Heart right ventricle (tissue), 16 donors: Measurements from ENCODE around the gene TMEM91. TPM values are rescaled to one million over a fixed set of nuclear protein-coding genes. Genes with fewer than 3 reads are reported as not detected.
"Not testable (repeated sequence)": the region's sequence is repeated elsewhere in the genome, so short reads cannot be mapped to it uniquely, and the experiment has no call there.

ENCODE experiments used
- ATAC-seq, 8 donors: fragments of 200-7000 bp; cut with Tn5 transposase; one replicate each; pipeline ENCODE4 v1.9.1; 2020; ENCODE audit warnings: mild to moderate bottlenecking in 8 of 8, moderate library complexity in 8 of 8, moderate number of reproducible peaks in 1 of 8
- DNase-seq, 2 donors: peaks; one replicate each; pipeline ENCODE4 v3.0.0-alpha.2; 2020
- H3K27ac ChIP-seq, 10 donors: fragments of 200-600 bp; sonication (generic) in 2 of 10; one replicate each; pipeline versions ENCODE4 v1.5.0 to v1.8.0; 2020 to 2022; ENCODE audit warnings: mild to moderate bottlenecking in 3 of 10
- H3K27me3 ChIP-seq, 7 donors: fragments of 200-600 bp; one replicate each; pipeline ENCODE4 v1.8.0; 2021 to 2022; ENCODE audit warnings: mild to moderate bottlenecking in 2 of 7
- H3K36me3 ChIP-seq, 9 donors: fragments of 200-600 bp; sonication (generic) in 1 of 9; one replicate each; pipeline versions ENCODE4 v1.5.0 to v1.8.0; 2020 to 2022; ENCODE audit warnings: mild to moderate bottlenecking in 2 of 9
- H3K4me1 ChIP-seq, 9 donors: fragments of 200-600 bp; sonication (generic) in 1 of 9; one replicate each; pipeline versions ENCODE4 v1.5.0 to v1.8.0; 2020 to 2022; ENCODE audit warnings: mild to moderate bottlenecking in 4 of 9
- H3K4me3 ChIP-seq, 10 donors: fragments of 200-600 bp; sonication (generic) in 2 of 10; one replicate each; pipeline versions ENCODE4 v1.5.0 to v1.8.0; 2020 to 2022; ENCODE audit warnings: mild to moderate bottlenecking in 7 of 10, moderate library complexity in 2 of 10
- H3K9me3 ChIP-seq, 11 donors: fragments of 200-600 bp in 10 of 11; sonication (generic) in 2 of 11; one replicate each; pipeline versions ENCODE4 v1.5.0 to v1.8.0; 2013 to 2022; ENCODE audit warnings: mild to moderate bottlenecking in 2 of 11, control low read depth in 1 of 11, moderate library complexity in 1 of 11
- WGBS, 2 donors: extraction: QIAGEN DNeasy Blood & Tissue Kit; methylation state at CpG; one replicate each; pipeline ENCODE4 v1.1.7; 2013; ENCODE audit warnings: inconsistent platforms in 1 of 2; 5-methylcytosine and 5-hydroxymethylcytosine counted together
- intact Hi-C, 10 donors: fragments of 100-400 bp; cut with DNase I; formaldehyde crosslinking; loops; one replicate each; pipeline versions ENCODE4 v1.11.1 to v1.14.2; 2022
- polyA plus RNA-seq, 2 donors: library from polyadenylated mRNA; stranded (reverse); fragments of 200-250 nt; gene quantifications; one replicate each; pipeline ENCODE4 v1.2.3, GENCODE V29; 2013
- total RNA-seq, 10 donors: library from RNA; stranded (reverse); fragmentation: NEBNext Ultra II Directional in 3 of 10; extraction: Animal tissue kit (Norgen Biotek cat#: 25700) in 3 of 10; gene quantifications; one replicate each; pipeline versions ENCODE4 v1.2.1 to v1.2.4, GENCODE V29; 2021 to 2023
- TF ChIP-seq, protein P1 (sequence below), 9 donors: fragments of 200-600 bp; sonication (generic) in 2 of 9; IDR thresholded peaks; one replicate each; pipeline versions ENCODE4 v1.5.0 to v1.8.0; 2021 to 2022; ENCODE audit warnings: antibody characterized with exemption in 9 of 9, mild to moderate bottlenecking in 5 of 9, moderate library complexity in 1 of 9
- donor health status: Arrhythmogenic right ventricular cardiomyopathy.
- donor health status: ischemic (EF 13 %, LVEDD 7.1; RV severe dilation, severe dysfunction).
- donor health status: healthy with polysubstance abuse.
- donor health status: DM: no; HTN: yes; CAD: no.
- donor health status: DM: no; HTN: no; CAD: no.
- donor health status: ischemic (EF 25% LVEDD 6.9; RV normal size, moderate dysfunction).
- donor health status: ischemic (EF 25% LVEDD 5.7; RV mildly dilated, moderate dysfunction).
- donor health status: healthy.
- donor health status: DM: yes; HTN: yes; CAD: no.
- donor health status: Ischemic cardiomyopathy.
- donor health status: ischemic (EF 35%, LVEDD 5.7; RV mildly dilated, moderate dysfunction).
- donor health status: nonischemic (EF 11% LVEDD 7.7; RV severe dilation, severe dysfunction).
- donor health status: DM: yes; HTN: yes; CAD: no.
- donor health status: PGD.
- donor health status: ischemic (EF 29% LVEDD 5.4; RV normal size, mild dysfunction).
- donor health status: nonischemic (EF 23%, LVEDD 6.1; RV moderate dilation, normal function).

The TMEM91 gene
- total and polyA plus RNA-seq, 12 donors = 1.2 to 11.3 (median 2.1) TPM

DNA sequence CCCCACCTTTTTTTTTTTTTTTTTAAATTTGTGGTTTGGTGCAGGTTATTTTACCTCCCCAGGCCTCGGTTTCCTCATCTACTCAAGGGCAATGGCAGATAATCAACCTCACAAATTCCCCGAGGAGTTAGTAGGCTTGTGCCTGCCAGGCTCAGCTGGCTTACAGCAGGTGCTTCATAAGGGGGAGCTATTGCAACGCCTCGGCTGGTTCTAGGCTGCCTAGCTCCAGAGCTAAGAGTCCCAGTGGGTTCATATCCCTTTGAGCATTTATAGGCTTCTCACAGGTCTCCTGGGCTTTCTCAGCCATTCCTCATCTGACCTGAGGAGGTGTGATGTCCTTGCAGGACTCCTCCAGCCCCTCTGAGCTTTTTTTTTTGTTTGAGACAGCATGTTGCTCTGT lies 31.9 kb downstream of the TMEM91 start:
- Histone ChIP-seq H3K4me1 (peaks cover 32 to 98% (median 83%) of the 10 kb centered on the region in 9 donors), H3K27me3 (no peaks in the 10 kb centered on the region), H3K9me3 (no peaks in the 10 kb centered on the region), H3K4me3 (no peak overlapping the region), H3K27ac (peak overlapping the region; percentile 57 to 84 (median 75)), H3K36me3 (peaks cover 0 to 31% (median 6%) of the 10 kb centered on the region in 9 donors)
- DNase-seq = no peak
- peak in 2 of 8 donors; percentile 27 to 30 for ATAC-seq
- intact Hi-C loops = no loop called here
- TF ChIP-seq, protein P1, sequence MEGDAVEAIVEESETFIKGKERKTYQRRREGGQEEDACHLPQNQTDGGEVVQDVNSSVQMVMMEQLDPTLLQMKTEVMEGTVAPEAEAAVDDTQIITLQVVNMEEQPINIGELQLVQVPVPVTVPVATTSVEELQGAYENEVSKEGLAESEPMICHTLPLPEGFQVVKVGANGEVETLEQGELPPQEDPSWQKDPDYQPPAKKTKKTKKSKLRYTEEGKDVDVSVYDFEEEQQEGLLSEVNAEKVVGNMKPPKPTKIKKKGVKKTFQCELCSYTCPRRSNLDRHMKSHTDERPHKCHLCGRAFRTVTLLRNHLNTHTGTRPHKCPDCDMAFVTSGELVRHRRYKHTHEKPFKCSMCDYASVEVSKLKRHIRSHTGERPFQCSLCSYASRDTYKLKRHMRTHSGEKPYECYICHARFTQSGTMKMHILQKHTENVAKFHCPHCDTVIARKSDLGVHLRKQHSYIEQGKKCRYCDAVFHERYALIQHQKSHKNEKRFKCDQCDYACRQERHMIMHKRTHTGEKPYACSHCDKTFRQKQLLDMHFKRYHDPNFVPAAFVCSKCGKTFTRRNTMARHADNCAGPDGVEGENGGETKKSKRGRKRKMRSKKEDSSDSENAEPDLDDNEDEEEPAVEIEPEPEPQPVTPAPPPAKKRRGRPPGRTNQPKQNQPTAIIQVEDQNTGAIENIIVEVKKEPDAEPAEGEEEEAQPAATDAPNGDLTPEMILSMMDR (IDR thresholded peaks at IDR 0.05) = peak in 4 of 9 donors; percentile 11 to 29 (median 20)
- 51 to 58% methylated on average over 4 of the region's 4 CpGs for WGBS, 2 donors

DNA sequence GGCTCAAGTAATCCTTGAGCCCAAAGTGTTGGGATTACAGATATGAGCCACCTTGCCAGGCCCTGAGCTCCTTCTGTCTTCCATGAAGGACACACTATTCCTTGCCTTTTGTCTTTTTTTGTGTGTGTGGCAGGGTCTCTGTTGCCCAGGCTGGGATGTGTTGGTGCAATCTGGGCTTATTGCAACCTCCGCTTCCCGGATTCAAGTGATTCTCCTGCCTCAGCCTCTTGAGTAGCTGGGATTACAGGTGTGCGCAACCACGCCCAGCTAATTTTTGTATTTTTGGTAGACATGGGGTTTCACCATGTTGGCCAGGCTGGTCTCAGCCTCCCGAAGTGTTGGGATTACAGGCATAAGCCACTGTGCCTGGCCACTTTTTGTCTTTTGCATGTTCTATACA lies 32.5 kb downstream of the TMEM91 start:
- WGBS, 2 donors = 92 to 96% methylated on average over 5 of the region's 5 CpGs
- ATAC-seq, intact Hi-C loops, DNase-seq, H3K27me3 ChIP-seq, H3K4me3 ChIP-seq, H3K9me3 ChIP-seq: not testable (repeated sequence)
- peaks cover 0 to 32% (median 12%) of the 10 kb centered on the region in 9 donors for H3K36me3 ChIP-seq
- H3K4me1 ChIP-seq = peaks cover 30 to 92% (median 77%) of the 10 kb centered on the region in 9 donors
- peak overlapping the region; percentile 57 to 84 (median 75) for H3K27ac ChIP-seq

DNA sequence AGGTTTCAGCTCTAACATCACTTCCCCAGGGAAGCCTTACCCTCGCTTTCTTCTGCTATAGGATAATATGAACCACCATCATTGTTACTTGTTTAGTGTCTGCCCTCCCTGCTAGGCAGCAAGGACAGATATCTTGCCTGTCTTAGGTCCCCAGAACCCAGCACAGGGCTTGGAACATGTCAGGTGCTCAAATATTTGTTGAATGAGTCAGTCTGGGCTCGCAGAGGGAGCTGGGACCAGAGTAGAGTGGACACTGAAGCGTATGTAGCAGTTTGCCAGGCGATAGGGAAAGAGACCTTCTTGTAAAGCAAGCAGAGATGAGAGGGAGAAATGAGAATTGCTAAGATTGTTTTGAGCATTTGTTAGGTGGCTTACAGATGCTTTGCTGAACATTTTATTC lies 33.0 kb downstream of the TMEM91 start:
- 45 to 52% methylated on average over 4 of the region's 4 CpGs for WGBS, 2 donors
- TF ChIP-seq, protein P1 (IDR thresholded peaks at IDR 0.05) = no peak
- Histone ChIP-seq H3K4me1 (peaks cover 30 to 88% (median 75%) of the 10 kb centered on the region in 9 donors), H3K9me3 (no peaks in the 10 kb centered on the region), H3K27ac (peak overlapping the region; percentile 57 to 84 (median 75)), H3K27me3 (no peaks in the 10 kb centered on the region), H3K4me3 (no peak overlapping the region), H3K36me3 (peaks cover 0 to 36% (median 16%) of the 10 kb centered on the region in 9 donors)
- ATAC-seq = peak; percentile 50 to 81 (median 62)
- intact Hi-C loops = no loop called here
- DNase-seq = peak in 1 of 2 donors; percentile 61

GRCh38 chr19:41410336-41411054 lies 34.2 kb downstream of the TMEM91 start:
- intact Hi-C loops = no loop called here
- Histone ChIP-seq H3K36me3 (peaks cover 0 to 48% (median 27%) of the 10 kb centered on the region in 9 donors), H3K27ac (peak overlapping the region in 9 of 10 donors; percentile 57 to 84 (median 77)), H3K9me3 (no peaks in the 10 kb centered on the region), H3K4me3 (no peak overlapping the region), H3K27me3 (no peaks in the 10 kb centered on the region), H3K4me1 (peaks cover 23 to 77% (median 66%) of the 10 kb centered on the region in 9 donors)
- TF ChIP-seq, protein P1 (IDR thresholded peaks at IDR 0.05) = no peak
- ATAC-seq (no peak), DNase-seq (no peak)
- 57 to 69% methylated on average over 23 of the region's 23 CpGs for WGBS, 2 donors
